Femur (tissue), 1 donor: Measurements from ENCODE around the gene CD226.
"Not testable (repeated sequence)": the region's sequence is repeated elsewhere in the genome, so short reads cannot be mapped to it uniquely, and the experiment has no call there.

Source experiments
- DNase-seq: peaks from one replicate; pipeline ENCODE4 v3.0.0-alpha.2; 2017

The CD226 gene

GRCh38 chr18:69956057-69956456 is 8.4 kb upstream of the CD226 start:
- no peak for DNase-seq

GRCh38 chr18:69954719-69955480 is 7.2 kb upstream of the CD226 start:
- no peak for DNase-seq

- DNase-seq = no peak
These were observed 5.5 kb upstream of the CD226 start for GRCh38 chr18:69953191-69953590.

GRCh38 chr18:69951182-69951581 is 3.5 kb upstream of the CD226 start:
- DNase-seq = no peak

- DNase-seq = no peak
These were observed 1.9 kb upstream of the CD226 start for GRCh38 chr18:69949538-69949936.

GRCh38 chr18:69948919-69949537 is 1.4 kb upstream of the CD226 start:
- DNase-seq = peak; percentile 28

- DNase-seq = no peak
These were observed 583 bp upstream of the CD226 start for GRCh38 chr18:69948256-69948655.

- DNase-seq = no peak
These were observed 991 bp downstream of the CD226 start for GRCh38 chr18:69946608-69947155.

- no peak for DNase-seq
These were observed 2.2 kb downstream of the CD226 start for GRCh38 chr18:69945220-69946114.

- no peak for DNase-seq
These were observed 3.2 kb downstream of the CD226 start for GRCh38 chr18:69944436-69944835.

- DNase-seq = no peak
These were observed 4.7 kb downstream of the CD226 start for GRCh38 chr18:69943021-69943420.

GRCh38 chr18:69941183-69941582 is 6.5 kb downstream of the CD226 start:
- DNase-seq = no peak

- DNase-seq = not testable (repeated sequence)
These were observed 7.9 kb downstream of the CD226 start for GRCh38 chr18:69939812-69940211.

GRCh38 chr18:69936191-69936558 is 11.5 kb downstream of the CD226 start:
- no peak for DNase-seq

- no peak for DNase-seq
These were observed 12.1 kb downstream of the CD226 start for GRCh38 chr18:69935319-69936190.

GRCh38 chr18:69934601-69935265 is 12.9 kb downstream of the CD226 start:
- DNase-seq = no peak

GRCh38 chr18:69929041-69929774 is 18.5 kb downstream of the CD226 start:
- no peak for DNase-seq

- DNase-seq = no peak
These were observed 31.3 kb downstream of the CD226 start for GRCh38 chr18:69916412-69916811.

GRCh38 chr18:69908838-69909237 is 38.8 kb downstream of the CD226 start:
- DNase-seq = no peak

GRCh38 chr18:69906765-69907164 is 40.9 kb downstream of the CD226 start:
- DNase-seq = no peak

GRCh38 chr18:69900941-69901340 is 46.7 kb downstream of the CD226 start:
- DNase-seq = no peak
